PFSK-1 (cell line): ENCODE measurements around the gene MAP2.

Experiments
- FOXP2 ChIP-seq: optimal IDR thresholded peaks from 2 replicates; pipeline ENCODE3; 2011; ENCODE audit warnings: borderline replicate concordance, control low read depth, inconsistent platforms; ENCODE audit not compliant: insufficient read depth; ENCODE audit errors: extremely low read length, extremely low read depth
- POLR2AphosphoS5 ChIP-seq: IDR thresholded peaks from 2 replicates; pipeline ENCODE4 v1.6.1; 2012; ENCODE audit warnings: low read depth, mild to moderate bottlenecking, control low read depth, low read length, moderate library complexity
- SIN3A ChIP-seq: IDR thresholded peaks from 2 replicates; pipeline ENCODE4 v1.6.1; 2012; ENCODE audit warnings: mild to moderate bottlenecking, low read length, moderate library complexity, borderline replicate concordance; ENCODE audit not compliant: insufficient read depth
- TAF1 ChIP-seq: IDR thresholded peaks from 2 replicates; pipeline ENCODE4 v1.6.1; 2012; ENCODE audit warnings: low read length, control low read depth, borderline replicate concordance; ENCODE audit not compliant: insufficient read depth

DNA sequence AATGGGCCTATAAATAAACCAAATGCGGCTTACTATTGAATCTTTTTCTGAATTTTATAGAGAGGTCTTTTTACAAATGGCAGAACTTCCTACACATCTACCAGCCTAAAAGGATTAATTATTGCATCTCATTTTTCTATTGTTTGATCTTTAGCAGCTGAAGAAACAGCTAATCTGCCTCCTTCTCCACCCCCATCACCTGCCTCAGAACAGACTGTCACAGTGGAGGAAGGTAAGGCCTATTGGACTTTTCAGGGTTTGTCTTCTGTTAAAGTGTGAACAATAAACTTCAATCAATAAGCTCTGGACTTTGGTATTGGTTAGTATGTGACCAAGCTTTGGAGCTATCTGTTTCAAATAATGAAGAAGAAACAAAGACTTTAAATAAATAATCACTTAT is 256.7 kb downstream of the MAP2 start:
- TF ChIP-seq POLR2AphosphoS5 (no peak), FOXP2 (no peak), SIN3A (no peak), TAF1 (no peak)
